GM12878 (cell line): ENCODE measurements around the gene PLCB4. TPM values are rescaled to one million over a fixed set of nuclear protein-coding genes. Genes with fewer than 3 reads are reported as not detected.
A peak's percentile ranks its signal among the peaks of the same experiment; 100 is the strongest.

Source experiments
- ATAC-seq: fragments of 200-7000 bp; cut with Tn5 transposase; 3 replicates; pipeline ENCODE4 v1.9.1; 2020; ENCODE audit warnings: mild to moderate bottlenecking, moderate library complexity
- BruUV-seq: library from RNA; stranded (reverse); fragments of 400-500 nt; replicated peaks from 2 replicates; lab custom pipeline; 2021; lab: Mats Ljungman, UMichigan
- CTCF ChIA-PET: fragments of 300-600 bp; sonication (Branson Sonifier 250); formaldehyde crosslinking; extraction: SDS; loops from one replicate; lab custom pipeline; 2021; ENCODE audit warnings: inconsistent platforms; lab: Yijun Ruan, JAX
- POLR2A ChIA-PET: fragments of 350-600 bp; formaldehyde crosslinking; extraction: SDS; loops from one replicate; lab custom pipeline; 2021; ENCODE audit warnings: inconsistent platforms; lab: Charles Lee
- RAD21 ChIA-PET: fragments of 300-600 bp; sonication (Branson Sonifier 250); formaldehyde crosslinking; loops from one replicate; lab custom pipeline; 2023; ENCODE audit warnings: antibody characterized with exemption; ENCODE audit not compliant: unreplicated experiment; lab: Charles Lee
- SMC1A ChIA-PET: fragments of 300-600 bp; sonication (Branson Sonifier 250); formaldehyde crosslinking; loops from one replicate; lab custom pipeline; 2023; ENCODE audit not compliant: unreplicated experiment, uncharacterized antibody; lab: Charles Lee
- DNase-seq: peaks from one replicate; pipeline ENCODE4 v3.0.0-alpha.2; 2011; ENCODE audit warnings: low read depth, low spot score
- FAIRE-seq: peaks from 3 replicates; lab custom pipeline; 2011; peaks lifted over from hg19 to GRCh38; lab: Jason Lieb, UNC
- H2AFZ ChIP-seq: 2 replicates; pipeline ENCODE4 v1.6.0; 2011; ENCODE audit warnings: low read depth, low read length, control low read depth; ENCODE audit not compliant: control insufficient read depth
- H3K27ac ChIP-seq: 2 replicates; pipeline ENCODE4 v1.5.1; 2011; ENCODE audit warnings: control low read depth; ENCODE audit not compliant: control insufficient read depth, insufficient read depth
- H3K27me3 ChIP-seq, 2 experiments: replicated peaks in 1 of 2; 2 replicates each; pipeline versions ENCODE4 v1.6.0 to v1.6.1; 2011; ENCODE audit warnings: low read length in 1 of 2; ENCODE audit not compliant: control insufficient read depth in 2 of 2, insufficient read depth in 2 of 2
- H3K36me3 ChIP-seq, 2 experiments: 2 replicates each; pipeline ENCODE4 v1.5.1; 2011; ENCODE audit warnings: low read length in 1 of 2; ENCODE audit not compliant: control insufficient read depth in 2 of 2, insufficient read depth in 2 of 2
- H3K4me1 ChIP-seq: 2 replicates; pipeline ENCODE4 v1.6.1; 2011; ENCODE audit warnings: mild to moderate bottlenecking, low read length, moderate library complexity, mixed read lengths; ENCODE audit not compliant: control insufficient read depth, insufficient read depth
- H3K4me2 ChIP-seq: 2 replicates; pipeline ENCODE4 v1.6.0; 2011; ENCODE audit warnings: control low read depth; ENCODE audit not compliant: control insufficient read depth, insufficient read depth
- H3K4me3 ChIP-seq: fragments of 200-600 bp; sonication (generic); 2 replicates; pipeline ENCODE4 v1.5.1; 2016
- H3K79me2 ChIP-seq: 2 replicates; pipeline ENCODE4 v1.6.0; 2011; ENCODE audit warnings: low read length; ENCODE audit not compliant: control insufficient read depth, insufficient read depth
- H3K9ac ChIP-seq: 2 replicates; pipeline ENCODE4 v1.8.0; 2011; ENCODE audit warnings: low read length, control low read depth, mixed read lengths; ENCODE audit not compliant: control insufficient read depth, insufficient read depth
- H3K9me3 ChIP-seq: replicated peaks from 3 replicates; pipeline ENCODE4 v1.5.1; 2011; ENCODE audit warnings: mild to moderate bottlenecking, low read length; ENCODE audit not compliant: control insufficient read depth, insufficient read depth
- H4K20me1 ChIP-seq: 2 replicates; pipeline ENCODE4 v1.6.0; 2011; ENCODE audit not compliant: control insufficient read depth, insufficient read depth
- CHD4 ChIP-seq: fragments of 200-600 bp; sonication (generic); IDR thresholded peaks from 2 replicates; pipeline ENCODE4 v1.6.1; 2016; ENCODE audit warnings: mild to moderate bottlenecking
- MLLT1 ChIP-seq: fragments of 450-650 bp; IDR thresholded peaks from 2 replicates; pipeline ENCODE4 v1.6.1; 2016; ENCODE audit warnings: mild to moderate bottlenecking
- SMC3 ChIP-seq: IDR thresholded peaks from 2 replicates; pipeline ENCODE4 v1.6.1; 2011; ENCODE audit warnings: low read length, improper control_type of control experiment, borderline replicate concordance
- WGBS: methylation state at CpG from one replicate; pipeline ENCODE4 v1.1.6; 2016; ENCODE audit warnings: low lambda C conversion rate; ENCODE audit not compliant: insufficient replicate concordance, insufficient coverage; ENCODE audit errors: missing lambda C conversion rate; 5-methylcytosine and 5-hydroxymethylcytosine counted together
- in situ Hi-C: fragments of 300-500 bp; cut with MboI; formaldehyde crosslinking; loops from 9 replicates; pipeline ENCODE4 v1.14.3; 2018; ENCODE audit warnings: mixed read lengths
- intact Hi-C: fragments of 100-400 bp; cut with micrococcal nuclease; formaldehyde crosslinking; loops from one replicate; pipeline ENCODE4 v1.14.2; 2022; ENCODE audit not compliant: unreplicated experiment
- polyA plus RNA-seq, 11 experiments: library from polyadenylated mRNA; depleted of rRNA in 4 of 11; unstranded in 6 of 11; stranded (reverse) in 5 of 11; fragments of >200 nt; fragmentation: Nextera tagmentation in 4 of 11; fragmentation: Illumina TruSeq in 1 of 11; extraction: Ambion mirVana in 4 of 11; extraction: Trizol in 1 of 11; gene quantifications; 1 replicate in 1 of 11; 2 replicates in 10 of 11; pipeline versions ENCODE4 v1.2.1 to v1.2.3, GENCODE V29; 2011 to 2016; ENCODE audit warnings: inconsistent platforms in 2 of 11, missing spikeins in 2 of 11, low read depth in 1 of 11
- total RNA-seq, 4 experiments: library from RNA; depleted of rRNA in 3 of 4; stranded (reverse); fragments of >200 nt in 3 of 4; fragmentation: Illumina TruSeq in 1 of 4; extraction: Trizol in 1 of 4; gene quantifications; 2 replicates each; pipeline versions ENCODE4 v1.2.1 to v1.2.3, GENCODE V29; 2013 to 2021
- TF ChIP-seq, protein P1 (sequence below), 3 experiments: IDR thresholded peaks in 2 of 3; conservative IDR thresholded peaks in 1 of 3; 2 replicates each; pipeline ENCODE4 v1.5.1; 2011; ENCODE audit warnings: low read depth in 3 of 3, low read length in 3 of 3, mild to moderate bottlenecking in 3 of 3, control low read depth in 2 of 3, moderate library complexity in 2 of 3, inconsistent platforms in 1 of 3, mixed read lengths in 1 of 3; ENCODE audit not compliant: control insufficient read depth in 2 of 3, insufficient read depth in 1 of 3; ENCODE audit errors: extremely low read depth in 1 of 3
- TF ChIP-seq, protein P2 (sequence below): fragments of 450-650 bp; IDR thresholded peaks from 2 replicates; pipeline ENCODE4 v1.6.1; 2014; ENCODE audit warnings: mild to moderate bottlenecking
- TF ChIP-seq, protein P3 (sequence below): fragments of 450-650 bp; IDR thresholded peaks from 2 replicates; pipeline ENCODE4 v1.6.1; 2017; ENCODE audit warnings: antibody characterized with exemption, mild to moderate bottlenecking, moderate library complexity

The PLCB4 gene
- total and polyA plus RNA-seq, 10 of the 15 experiments (the other 5 are each of a cell fraction or from before 2014, with no cell fraction given), result not detected

GRCh38 chr20:9458138-9458796 lies 389.4 kb downstream of the PLCB4 start:
- H3K9me3 ChIP-seq, result no peaks in the 10 kb centered on the region; the same call in 2 of the 3 replicates
- ChIA-PET CTCF (interaction anchor here (0.8 to 3.0 kb wide), 7 partner anchors 8 to 155 kb away, joined by 3 to 20 read pairs (median 3); no protein-coding TSS in a partner anchor), SMC1A (interaction anchor here (0.7 to 1.1 kb wide), 3 partner anchors 10 to 152 kb away, joined by 3 to 5 read pairs (median 3); no protein-coding TSS in a partner anchor), POLR2A (no interaction called here), RAD21 (interaction anchor here (0.7 to 1.3 kb wide), 2 partner anchors 50 to 151 kb away, joined by 3 read pairs; no protein-coding TSS in a partner anchor)
- H3K79me2 ChIP-seq, result no peaks in the 10 kb centered on the region
- peak; percentile 45 for ATAC-seq
- 0% methylated on average over 1 of the region's 1 CpG for WGBS
- H3K36me3 ChIP-seq, result no peaks in the 10 kb centered on the region
- peak overlapping the region; percentile 4; the same call in 1 of the 2 replicates for H3K4me2 ChIP-seq
- no peaks in the 10 kb centered on the region for H3K27me3 ChIP-seq
- in situ Hi-C loops, result loop anchor here (5.0 kb wide), 1 partner anchor 154 kb away; no protein-coding TSS in a partner anchor
- H3K27ac ChIP-seq, result no peak overlapping the region
- peak; percentile 38 for FAIRE-seq
- H4K20me1 ChIP-seq, result no peaks in the 10 kb centered on the region
- TF ChIP-seq, protein P1, sequence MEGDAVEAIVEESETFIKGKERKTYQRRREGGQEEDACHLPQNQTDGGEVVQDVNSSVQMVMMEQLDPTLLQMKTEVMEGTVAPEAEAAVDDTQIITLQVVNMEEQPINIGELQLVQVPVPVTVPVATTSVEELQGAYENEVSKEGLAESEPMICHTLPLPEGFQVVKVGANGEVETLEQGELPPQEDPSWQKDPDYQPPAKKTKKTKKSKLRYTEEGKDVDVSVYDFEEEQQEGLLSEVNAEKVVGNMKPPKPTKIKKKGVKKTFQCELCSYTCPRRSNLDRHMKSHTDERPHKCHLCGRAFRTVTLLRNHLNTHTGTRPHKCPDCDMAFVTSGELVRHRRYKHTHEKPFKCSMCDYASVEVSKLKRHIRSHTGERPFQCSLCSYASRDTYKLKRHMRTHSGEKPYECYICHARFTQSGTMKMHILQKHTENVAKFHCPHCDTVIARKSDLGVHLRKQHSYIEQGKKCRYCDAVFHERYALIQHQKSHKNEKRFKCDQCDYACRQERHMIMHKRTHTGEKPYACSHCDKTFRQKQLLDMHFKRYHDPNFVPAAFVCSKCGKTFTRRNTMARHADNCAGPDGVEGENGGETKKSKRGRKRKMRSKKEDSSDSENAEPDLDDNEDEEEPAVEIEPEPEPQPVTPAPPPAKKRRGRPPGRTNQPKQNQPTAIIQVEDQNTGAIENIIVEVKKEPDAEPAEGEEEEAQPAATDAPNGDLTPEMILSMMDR (IDR thresholded peaks at IDR 0.05 in 2 of 3, conservative IDR thresholded peaks at IDR 0.05 in 1 of 3; ENCODE audit: control insufficient read depth in 2 of 3, extremely low read depth in 1 of 3, insufficient read depth in 1 of 3, low read depth in 3 of 3, low read length in 3 of 3), result peak; percentile 5 to 37 (median 32); a peak in 2 of 6 replicates
- TF ChIP-seq SMC3 (peak; percentile 21; the same call in 1 of the 2 replicates), CHD4 (no peak), MLLT1 (no peak)
- TF ChIP-seq, protein P2, sequence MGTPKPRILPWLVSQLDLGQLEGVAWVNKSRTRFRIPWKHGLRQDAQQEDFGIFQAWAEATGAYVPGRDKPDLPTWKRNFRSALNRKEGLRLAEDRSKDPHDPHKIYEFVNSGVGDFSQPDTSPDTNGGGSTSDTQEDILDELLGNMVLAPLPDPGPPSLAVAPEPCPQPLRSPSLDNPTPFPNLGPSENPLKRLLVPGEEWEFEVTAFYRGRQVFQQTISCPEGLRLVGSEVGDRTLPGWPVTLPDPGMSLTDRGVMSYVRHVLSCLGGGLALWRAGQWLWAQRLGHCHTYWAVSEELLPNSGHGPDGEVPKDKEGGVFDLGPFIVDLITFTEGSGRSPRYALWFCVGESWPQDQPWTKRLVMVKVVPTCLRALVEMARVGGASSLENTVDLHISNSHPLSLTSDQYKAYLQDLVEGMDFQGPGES, result no peak
- TF ChIP-seq, protein P3, sequence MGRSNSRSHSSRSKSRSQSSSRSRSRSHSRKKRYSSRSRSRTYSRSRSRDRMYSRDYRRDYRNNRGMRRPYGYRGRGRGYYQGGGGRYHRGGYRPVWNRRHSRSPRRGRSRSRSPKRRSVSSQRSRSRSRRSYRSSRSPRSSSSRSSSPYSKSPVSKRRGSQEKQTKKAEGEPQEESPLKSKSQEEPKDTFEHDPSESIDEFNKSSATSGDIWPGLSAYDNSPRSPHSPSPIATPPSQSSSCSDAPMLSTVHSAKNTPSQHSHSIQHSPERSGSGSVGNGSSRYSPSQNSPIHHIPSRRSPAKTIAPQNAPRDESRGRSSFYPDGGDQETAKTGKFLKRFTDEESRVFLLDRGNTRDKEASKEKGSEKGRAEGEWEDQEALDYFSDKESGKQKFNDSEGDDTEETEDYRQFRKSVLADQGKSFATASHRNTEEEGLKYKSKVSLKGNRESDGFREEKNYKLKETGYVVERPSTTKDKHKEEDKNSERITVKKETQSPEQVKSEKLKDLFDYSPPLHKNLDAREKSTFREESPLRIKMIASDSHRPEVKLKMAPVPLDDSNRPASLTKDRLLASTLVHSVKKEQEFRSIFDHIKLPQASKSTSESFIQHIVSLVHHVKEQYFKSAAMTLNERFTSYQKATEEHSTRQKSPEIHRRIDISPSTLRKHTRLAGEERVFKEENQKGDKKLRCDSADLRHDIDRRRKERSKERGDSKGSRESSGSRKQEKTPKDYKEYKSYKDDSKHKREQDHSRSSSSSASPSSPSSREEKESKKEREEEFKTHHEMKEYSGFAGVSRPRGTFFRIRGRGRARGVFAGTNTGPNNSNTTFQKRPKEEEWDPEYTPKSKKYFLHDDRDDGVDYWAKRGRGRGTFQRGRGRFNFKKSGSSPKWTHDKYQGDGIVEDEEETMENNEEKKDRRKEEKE, result no peak
- H2AFZ ChIP-seq, result no peak overlapping the region
- H3K4me3 ChIP-seq, result no peak overlapping the region
- peaks cover 13% of the 10 kb centered on the region for H3K4me1 ChIP-seq
- no TSS peak for BruUV-seq
- H3K9ac ChIP-seq, result no peak overlapping the region
- peak; percentile 34 for DNase-seq
- intact Hi-C loops, result no loop called here
